ENCODE data around the gene KRT28.

KRT28 gene

DNA sequence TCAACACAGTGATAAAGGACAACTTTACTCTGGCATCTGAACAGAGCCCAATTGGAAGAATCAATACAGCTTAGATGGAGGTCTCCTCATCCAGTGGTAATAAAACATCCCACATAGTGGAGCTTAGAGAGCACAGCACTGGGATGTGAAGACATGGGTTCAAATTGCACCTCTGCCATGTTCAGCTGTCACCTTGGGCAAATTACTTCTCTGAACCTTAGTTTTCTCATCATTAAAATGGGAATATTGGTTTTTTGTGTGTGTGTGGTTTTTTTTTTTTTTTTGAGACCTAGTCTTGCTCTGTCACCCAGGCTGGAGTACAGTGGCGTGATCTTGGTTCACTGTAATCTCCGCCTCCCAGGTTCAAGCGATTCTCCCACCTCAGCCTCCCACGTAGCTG lies 36.3 kb upstream of the KRT28 start:
- TF ChIP-seq, protein P1, sequence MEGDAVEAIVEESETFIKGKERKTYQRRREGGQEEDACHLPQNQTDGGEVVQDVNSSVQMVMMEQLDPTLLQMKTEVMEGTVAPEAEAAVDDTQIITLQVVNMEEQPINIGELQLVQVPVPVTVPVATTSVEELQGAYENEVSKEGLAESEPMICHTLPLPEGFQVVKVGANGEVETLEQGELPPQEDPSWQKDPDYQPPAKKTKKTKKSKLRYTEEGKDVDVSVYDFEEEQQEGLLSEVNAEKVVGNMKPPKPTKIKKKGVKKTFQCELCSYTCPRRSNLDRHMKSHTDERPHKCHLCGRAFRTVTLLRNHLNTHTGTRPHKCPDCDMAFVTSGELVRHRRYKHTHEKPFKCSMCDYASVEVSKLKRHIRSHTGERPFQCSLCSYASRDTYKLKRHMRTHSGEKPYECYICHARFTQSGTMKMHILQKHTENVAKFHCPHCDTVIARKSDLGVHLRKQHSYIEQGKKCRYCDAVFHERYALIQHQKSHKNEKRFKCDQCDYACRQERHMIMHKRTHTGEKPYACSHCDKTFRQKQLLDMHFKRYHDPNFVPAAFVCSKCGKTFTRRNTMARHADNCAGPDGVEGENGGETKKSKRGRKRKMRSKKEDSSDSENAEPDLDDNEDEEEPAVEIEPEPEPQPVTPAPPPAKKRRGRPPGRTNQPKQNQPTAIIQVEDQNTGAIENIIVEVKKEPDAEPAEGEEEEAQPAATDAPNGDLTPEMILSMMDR (conservative IDR thresholded peaks at IDR 0.05): no peak

GRCh38 chr17:40833882-40834281 lies 34.1 kb upstream of the KRT28 start:
- TF ChIP-seq, protein P1 (conservative IDR thresholded peaks at IDR 0.05): no peak
- H3K27ac ChIP-seq: no peak overlapping the region

More for the DNA sequence above, 36.3 kb upstream of the KRT28 start:
- no peak overlapping the region for H3K27ac ChIP-seq

DNA sequence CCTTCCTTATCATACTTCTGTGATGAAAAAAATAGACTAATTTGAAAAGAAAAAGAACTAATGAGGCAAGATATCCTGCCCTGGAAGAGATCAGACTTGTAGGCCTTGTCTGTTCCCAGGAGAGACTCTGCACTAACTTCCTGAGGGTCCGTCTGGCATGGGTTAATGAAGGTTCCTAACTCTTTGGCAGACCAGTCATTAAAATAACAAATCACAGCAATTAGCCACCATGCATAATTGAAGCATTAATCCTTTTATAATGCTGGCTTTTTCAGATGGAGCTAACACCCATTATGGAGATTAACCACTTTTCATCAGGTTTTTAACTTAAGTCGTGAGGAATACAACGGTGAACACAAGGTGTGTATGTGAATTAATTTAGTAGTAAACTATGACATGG lies 33.1 kb upstream of the KRT28 start:
- TF ChIP-seq, protein P1 (conservative IDR thresholded peaks at IDR 0.05): no peak

DNA sequence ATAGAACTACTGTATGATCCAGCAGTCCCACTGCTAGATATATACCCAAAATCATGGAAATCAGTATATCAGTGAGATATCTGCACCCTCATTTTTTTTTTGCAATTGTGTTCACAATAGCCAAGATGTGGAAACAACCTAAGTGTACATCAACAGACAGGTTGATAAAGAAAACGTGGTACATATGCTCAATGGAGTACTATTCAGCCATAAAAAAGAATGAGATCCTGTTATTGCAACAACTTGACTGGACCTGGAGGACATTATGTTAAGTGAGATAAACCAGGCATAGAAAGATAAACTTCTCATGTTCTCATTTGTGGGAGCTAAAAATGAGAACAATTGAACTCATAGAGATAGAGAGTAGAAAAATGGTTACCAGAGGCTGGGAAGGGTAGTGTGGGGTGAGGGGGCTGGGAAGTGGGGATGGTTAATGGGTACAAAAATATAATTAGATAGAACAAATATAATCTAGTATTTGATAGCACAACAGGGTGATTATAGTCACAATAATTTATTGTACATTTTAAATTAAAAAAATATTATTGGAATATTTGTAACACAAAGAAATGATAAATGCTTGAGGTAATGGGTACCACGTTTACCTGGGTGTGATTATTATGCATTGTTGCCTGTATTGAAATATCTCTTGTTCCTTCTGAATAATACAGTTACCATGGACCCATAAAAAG lies 30.5 kb upstream of the KRT28 start:
- no peak overlapping the region for H3K27ac ChIP-seq

More for the DNA sequence above, 33.1 kb upstream of the KRT28 start:
- no peak overlapping the region for H3K27ac ChIP-seq

DNA sequence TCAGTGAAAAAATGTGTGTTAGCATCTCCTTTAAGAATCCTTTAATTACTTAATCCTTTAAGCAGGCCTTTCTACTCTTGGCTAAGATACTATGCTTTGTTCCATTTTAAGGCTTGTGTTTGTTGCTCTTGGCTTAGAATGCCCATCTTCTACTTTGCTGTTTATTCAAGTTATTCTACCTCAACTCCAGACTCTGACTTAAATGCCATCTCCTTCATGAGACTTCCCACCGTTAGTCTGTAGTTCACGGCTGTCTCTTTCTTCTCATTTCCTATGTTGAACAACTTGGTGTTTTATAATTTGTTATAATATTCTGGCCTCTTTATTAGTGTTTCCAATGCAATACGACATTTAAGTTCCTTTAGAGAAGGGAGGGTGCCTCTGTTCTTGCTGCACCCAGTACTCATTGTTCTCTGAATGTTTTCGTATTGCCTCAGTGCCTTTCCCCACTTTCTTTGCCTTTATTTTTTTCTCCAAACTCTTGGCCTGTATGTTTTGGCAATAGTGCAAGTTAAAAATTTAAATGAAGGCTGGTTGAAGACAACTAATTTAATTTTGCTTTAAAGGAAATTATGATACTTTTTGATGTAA lies 28.8 kb upstream of the KRT28 start:
- TF ChIP-seq, protein P1 (conservative IDR thresholded peaks at IDR 0.05): no peak
- H3K27ac ChIP-seq: no peak overlapping the region

More for the DNA sequence above, 30.5 kb upstream of the KRT28 start:
- TF ChIP-seq, protein P1 (conservative IDR thresholded peaks at IDR 0.05): no peak

- H3K27ac ChIP-seq: no peak overlapping the region
- TF ChIP-seq, protein P1 (conservative IDR thresholded peaks at IDR 0.05): no peak
Measured at GRCh38 chr17:40827746-40828453, 28.1 kb upstream of the KRT28 start.

DNA sequence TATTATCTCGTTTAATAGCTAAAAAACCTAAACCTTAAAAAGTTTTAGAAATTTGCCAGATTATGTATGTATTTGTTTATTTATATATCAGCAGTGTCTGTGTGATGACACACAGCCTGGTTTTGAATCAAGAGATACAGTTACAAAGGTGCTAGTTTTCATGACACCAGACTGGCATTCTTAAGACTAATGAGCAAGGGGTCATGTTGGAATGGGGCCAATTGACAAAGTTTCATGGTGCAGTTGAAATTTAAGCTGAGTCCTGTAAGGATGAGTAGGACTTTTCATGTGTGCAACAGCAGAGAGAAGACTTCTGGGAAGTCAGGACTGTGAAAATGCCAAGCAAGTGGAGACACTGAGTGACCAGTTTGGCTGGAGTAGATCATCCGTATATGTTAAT lies 25.8 kb upstream of the KRT28 start:
- H3K27ac ChIP-seq: no peak overlapping the region
- TF ChIP-seq, protein P1 (conservative IDR thresholded peaks at IDR 0.05): no peak

Data from VCaP (cell line).